H1 (cell line): ENCODE results near the gene C20orf202. TPM values are rescaled to one million over a fixed set of nuclear protein-coding genes. Genes with fewer than 3 reads are reported as not detected.
A peak's percentile ranks its signal among the peaks of the same experiment; 100 is the strongest.

ENCODE experiments used
- CTCF ChIA-PET: fragments of 300-600 bp; sonication (Branson Sonifier 250); formaldehyde crosslinking; loops from one replicate; lab custom pipeline; 2021; ENCODE audit not compliant: partially characterized antibody; lab: Charles Lee
- POLR2A ChIA-PET: fragments of 300-600 bp; sonication (Branson Sonifier 250); formaldehyde crosslinking; loops from one replicate; lab custom pipeline; 2021; ENCODE audit warnings: inconsistent platforms; ENCODE audit not compliant: partially characterized antibody; lab: Charles Lee
- DNase-seq, 2 experiments: peaks; one replicate each; pipeline versions ENCODE4 v3.0.0 to v3.0.0-alpha.2; 2010 to 2022; ENCODE audit warnings: low spot score in 2 of 2, low read depth in 1 of 2, mixed read lengths in 1 of 2
- FAIRE-seq: peaks from 2 replicates; lab custom pipeline; 2011; peaks lifted over from hg19 to GRCh38; lab: Jason Lieb, UNC
- H2AFZ ChIP-seq: 2 replicates; pipeline ENCODE4 v1.8.1; 2012; ENCODE audit warnings: low read length, inconsistent platforms
- H2AK5ac ChIP-seq: 2 replicates; pipeline ENCODE4 v1.6.1; 2013; ENCODE audit warnings: low read depth, low read length
- H2BK120ac ChIP-seq: replicated peaks from 2 replicates; pipeline ENCODE3; 2013; ENCODE audit warnings: low read depth, low read length, inconsistent platforms
- H2BK12ac ChIP-seq: 2 replicates; pipeline ENCODE4 v1.6.1; 2013; ENCODE audit warnings: low read depth, low read length
- H2BK15ac ChIP-seq: 2 replicates; pipeline ENCODE4 v1.6.1; 2013; ENCODE audit warnings: low read length
- H2BK20ac ChIP-seq: 2 replicates; pipeline ENCODE4 v1.6.1; 2013; ENCODE audit warnings: low read length
- H2BK5ac ChIP-seq: 2 replicates; pipeline ENCODE4 v1.6.1; 2013; ENCODE audit warnings: low read depth, low read length
- H3K14ac ChIP-seq: 2 replicates; pipeline ENCODE4 v1.6.1; 2013; ENCODE audit warnings: inconsistent platforms; ENCODE audit not compliant: insufficient read length
- H3K18ac ChIP-seq: 2 replicates; pipeline ENCODE4 v1.6.1; 2013; ENCODE audit warnings: low read length; ENCODE audit errors: extremely low read depth
- H3K23ac ChIP-seq: 2 replicates; pipeline ENCODE4 v1.6.1; 2013; ENCODE audit warnings: inconsistent platforms; ENCODE audit not compliant: insufficient read length
- H3K23me2 ChIP-seq: 2 replicates; pipeline ENCODE4 v1.6.1; 2013; ENCODE audit warnings: low read depth, low read length
- H3K27ac ChIP-seq: 2 replicates; pipeline ENCODE4 v1.6.1; 2011; ENCODE audit warnings: low read depth, low read length, inconsistent platforms
- H3K27me3 ChIP-seq, 4 experiments: replicated peaks in 1 of 4; 1 replicate in 1 of 4; 2 replicates in 3 of 4; pipeline versions ENCODE4 v1.6.1 to v1.8.1; 2011 to 2013; ENCODE audit warnings: low read length in 3 of 4, mild to moderate bottlenecking in 3 of 4, inconsistent platforms in 2 of 4, mixed read lengths in 2 of 4, moderate library complexity in 1 of 4; ENCODE audit not compliant: control insufficient read depth in 3 of 4, insufficient read depth in 3 of 4; ENCODE audit errors: extremely low read depth in 1 of 4
- H3K36me3 ChIP-seq, 4 experiments: 2 replicates each; pipeline versions ENCODE4 v1.6.1 to v1.8.1; 2011 to 2013; ENCODE audit warnings: mild to moderate bottlenecking in 4 of 4, low read length in 3 of 4, moderate library complexity in 2 of 4, control low read depth in 1 of 4, inconsistent platforms in 1 of 4; ENCODE audit not compliant: insufficient read depth in 4 of 4, control insufficient read depth in 2 of 4
- H3K4ac ChIP-seq: replicated peaks from 2 replicates; pipeline ENCODE3; 2013; ENCODE audit warnings: low read length, low read depth, mixed read lengths, inconsistent platforms; ENCODE audit not compliant: insufficient read length
- H3K4me1 ChIP-seq, 4 experiments: replicated peaks in 1 of 4; 1 replicate in 1 of 4; 2 replicates in 3 of 4; pipeline versions ENCODE4 v1.6.1 to v1.8.1; 2011 to 2013; ENCODE audit warnings: low read length in 3 of 4, inconsistent platforms in 2 of 4, mixed read lengths in 1 of 4; ENCODE audit not compliant: insufficient read depth in 4 of 4, control insufficient read depth in 3 of 4
- H3K4me2 ChIP-seq, 2 experiments: 2 replicates each; pipeline versions ENCODE4 v1.6.1 to v1.8.1; 2011 to 2013; ENCODE audit warnings: low read depth in 2 of 2, low read length in 2 of 2, control low read depth in 1 of 2, inconsistent platforms in 1 of 2, mild to moderate bottlenecking in 1 of 2; ENCODE audit not compliant: insufficient read depth in 1 of 2
- H3K4me3 ChIP-seq, 4 experiments: fragments of 200-600, 300-600 bp in 1 of 4; sonication (generic), shearing (Covaris generic), sonication (Bioruptor Twin) in 1 of 4; 2 replicates each; pipeline versions ENCODE4 v1.5.1 to v1.8.1; 2011 to 2016; ENCODE audit warnings: low read length in 4 of 4, low read depth in 3 of 4, control low read depth in 2 of 4, inconsistent platforms in 2 of 4, mild to moderate bottlenecking in 2 of 4, mixed read lengths in 1 of 4, moderate library complexity in 1 of 4; ENCODE audit not compliant: insufficient read depth in 2 of 4; ENCODE audit errors: extremely low read depth in 1 of 4
- H3K56ac ChIP-seq: replicated peaks from 2 replicates; pipeline ENCODE3; 2013; ENCODE audit warnings: low read depth, mild to moderate bottlenecking, mixed read lengths, low read length, inconsistent platforms; ENCODE audit not compliant: insufficient read length
- H3K79me1 ChIP-seq: 2 replicates; pipeline ENCODE4 v1.6.1; 2013; ENCODE audit warnings: low read depth, low read length, control low read depth
- H3K79me2 ChIP-seq, 2 experiments: 2 replicates each; pipeline versions ENCODE4 v1.6.1 to v1.8.1; 2012 to 2013; ENCODE audit warnings: low read length in 2 of 2, mild to moderate bottlenecking in 2 of 2, inconsistent platforms in 1 of 2; ENCODE audit not compliant: insufficient read depth in 2 of 2, control insufficient read depth in 1 of 2
- H3K9ac ChIP-seq, 4 experiments: replicated peaks in 1 of 4; 1 replicate in 1 of 4; 2 replicates in 3 of 4; pipeline versions ENCODE4 v1.6.1 to v1.8.1; 2011 to 2013; ENCODE audit warnings: low read depth in 3 of 4, low read length in 3 of 4, control low read depth in 2 of 4, mild to moderate bottlenecking in 2 of 4, moderate library complexity in 2 of 4, inconsistent platforms in 1 of 4; ENCODE audit errors: extremely low read depth in 1 of 4
- H3K9me3 ChIP-seq, 2 experiments: 2 replicates each; pipeline versions ENCODE4 v1.6.1 to v1.8.1; 2012 to 2013; ENCODE audit warnings: mild to moderate bottlenecking in 2 of 2, moderate library complexity in 2 of 2, control low read depth in 1 of 2, inconsistent platforms in 1 of 2, low read depth in 1 of 2, low read length in 1 of 2, mixed read lengths in 1 of 2; ENCODE audit not compliant: insufficient read depth in 2 of 2
- H4K20me1 ChIP-seq, 2 experiments: replicated peaks in 1 of 2; 2 replicates each; pipeline versions ENCODE3 to v1.8.1; 2011 to 2013; ENCODE audit warnings: inconsistent platforms in 2 of 2, low read length in 2 of 2, mild to moderate bottlenecking in 1 of 2; ENCODE audit not compliant: insufficient read depth in 2 of 2, control insufficient read depth in 1 of 2
- H4K5ac ChIP-seq: 2 replicates; pipeline ENCODE4 v1.6.1; 2013; ENCODE audit warnings: low read length, low read depth, mixed read lengths, inconsistent platforms; ENCODE audit not compliant: insufficient read length
- H4K8ac ChIP-seq: 2 replicates; pipeline ENCODE4 v1.8.0; 2013; ENCODE audit warnings: mild to moderate bottlenecking, moderate library complexity, low read length, inconsistent platforms; ENCODE audit not compliant: insufficient read depth; ENCODE audit errors: extremely low read depth
- H4K91ac ChIP-seq: replicated peaks from 2 replicates; pipeline ENCODE3; 2013; ENCODE audit warnings: low read length, mixed read lengths, inconsistent platforms; ENCODE audit not compliant: insufficient read length
- CTCF ChIP-seq, 3 experiments: IDR thresholded peaks; 1 replicate in 2 of 3; 2 replicates in 1 of 3; pipeline versions ENCODE4 v1.5.1 to v1.6.1; 2011; ENCODE audit warnings: low read length in 3 of 3, mild to moderate bottlenecking in 3 of 3, inconsistent platforms in 2 of 3, low read depth in 1 of 3, moderate library complexity in 1 of 3; ENCODE audit not compliant: insufficient read depth in 1 of 3; ENCODE audit errors: control extremely low read depth in 1 of 3
- MAX ChIP-seq: IDR thresholded peaks from 2 replicates; pipeline ENCODE4 v1.6.1; 2012; ENCODE audit warnings: inconsistent platforms
- POLR2A ChIP-seq, 2 experiments: IDR thresholded peaks; 1 replicate in 1 of 2; 2 replicates in 1 of 2; pipeline ENCODE4 v1.6.1; 2011; ENCODE audit warnings: low read depth in 2 of 2, low read length in 2 of 2, mild to moderate bottlenecking in 2 of 2; ENCODE audit errors: control extremely low read depth in 1 of 2
- POLR2AphosphoS5 ChIP-seq: IDR thresholded peaks from 2 replicates; pipeline ENCODE4 v1.6.1; 2011; ENCODE audit warnings: low read depth, low read length
- TAF1 ChIP-seq: IDR thresholded peaks from 2 replicates; pipeline ENCODE4 v1.6.1; 2011; ENCODE audit warnings: mild to moderate bottlenecking, low read depth, low read length
- WGBS, 2 experiments: shearing (Covaris generic) in 1 of 2; methylation state at CpG; one replicate each; pipeline versions ENCODE4 v1.1.6 to v1.1.7; 2013 to 2015; ENCODE audit warnings: low lambda C conversion rate in 2 of 2, mixed read lengths in 2 of 2, inconsistent platforms in 1 of 2, low coverage in 1 of 2, missing lambda C conversion rate in 1 of 2; ENCODE audit not compliant: insufficient replicate concordance in 2 of 2, insufficient coverage in 1 of 2, insufficient read length in 1 of 2; ENCODE audit errors: extremely low coverage in 1 of 2, missing lambda C conversion rate in 1 of 2; 5-methylcytosine and 5-hydroxymethylcytosine counted together
- polyA plus RNA-seq, 7 experiments: library from polyadenylated mRNA; depleted of rRNA in 3 of 7; stranded (reverse) in 5 of 7; unstranded in 2 of 7; fragments of >200 nt in 5 of 7; fragments of 200-250 nt in 2 of 7; gene quantifications; 1 replicate in 5 of 7; 2 replicates in 1 of 7; 4 replicates in 1 of 7; pipeline versions ENCODE4 v1.2.1 to v1.2.3, GENCODE V29; 2011 to 2013; ENCODE audit warnings: missing spikeins in 2 of 7, mixed read lengths in 2 of 7
- total RNA-seq: library from RNA; stranded (reverse); fragmentation: NEBNext Ultra II Directional; extraction: Animal tissue kit (Norgen Biotek cat#: 25700); gene quantifications from 2 replicates; pipeline ENCODE4 v1.2.1, GENCODE V29; 2021

C20orf202 gene
- total and polyA plus RNA-seq, 2 of the 8 experiments (the other 6 are each of a cell fraction or from before 2014, with no cell fraction given), result 0.12 TPM; not detected in 1

DNA sequence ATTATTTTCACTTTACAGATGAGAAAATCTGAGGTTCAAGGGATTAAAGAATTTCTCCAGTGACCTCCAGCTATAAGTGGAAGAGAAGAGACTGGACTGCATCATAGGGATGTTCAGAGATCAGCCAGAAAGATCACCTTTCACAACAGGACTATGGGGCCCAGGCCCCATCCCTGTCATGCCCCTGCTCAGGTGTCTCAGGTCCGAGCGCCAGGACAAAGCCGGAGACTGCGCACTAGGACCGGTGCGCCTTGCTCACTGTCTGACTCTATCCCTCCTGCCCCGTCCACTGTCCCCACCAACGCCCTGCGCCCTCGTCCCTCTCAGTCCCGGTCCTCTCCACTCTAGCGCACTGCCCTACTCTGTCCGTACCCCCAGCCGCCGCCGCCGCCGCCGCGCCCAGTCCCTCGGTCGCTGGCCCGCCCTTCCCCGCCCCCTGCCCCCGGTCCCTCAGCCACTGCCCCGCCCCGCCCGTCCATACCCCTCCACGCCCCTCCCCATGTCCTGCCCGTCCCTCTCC, 22.1 kb downstream of the C20orf202 start:
- no peak overlapping the region for H3K14ac ChIP-seq
- H3K9me3 ChIP-seq, result no peaks in the 10 kb centered on the region
- H3K27ac ChIP-seq, result no peak overlapping the region
- H3K4ac ChIP-seq, result no peak overlapping the region
- ChIA-PET CTCF (interaction anchor here (1.7 kb wide), 1 partner anchor 12 kb away, joined by 7 read pairs; no protein-coding TSS in a partner anchor), POLR2A (interaction anchor here (0.9 to 1.6 kb wide), 3 partner anchors 13 to 143 kb away, joined by 4 to 7 read pairs (median 5); no protein-coding TSS in a partner anchor)
- H4K5ac ChIP-seq, result peak overlapping the region; percentile 83
- H3K18ac ChIP-seq, result no peak overlapping the region
- H3K9ac ChIP-seq, result 0 out of 7 replicates have a peak overlapping the region, but pooled peaks of 1 of the 4 experiments have one; percentile 30
- no peak overlapping the region for H2BK15ac ChIP-seq
- no peak overlapping the region for H2AK5ac ChIP-seq
- peak overlapping the region; percentile 32 to 68 (median 62) for H3K4me3 ChIP-seq
- H3K27me3 ChIP-seq, result peaks cover 0 to 10% (median 7%) of the 10 kb centered on the region in 4 experiments; a peak in 6 of 7 replicates
- no peak overlapping the region for H2BK20ac ChIP-seq
- no peaks in the 10 kb centered on the region for H3K79me1 ChIP-seq
- peaks cover 0 to 2% (median 0%) of the 10 kb centered on the region in 4 experiments; a peak in 1 of 7 replicates for H3K4me1 ChIP-seq
- H3K36me3 ChIP-seq, result no peaks in the 10 kb centered on the region
- no peaks in the 10 kb centered on the region for H4K20me1 ChIP-seq
- 2% methylated on average over 11 of the region's 30 CpGs; no CpG with 5 or more reads in 1 of the 2 experiments for WGBS, 2 experiments
- FAIRE-seq (no peak), DNase-seq (peak in 1 of 2 experiments; percentile 75)
- no peak overlapping the region for H2BK120ac ChIP-seq
- no peaks in the 10 kb centered on the region for H3K79me2 ChIP-seq
- H4K8ac ChIP-seq, result no peak overlapping the region
- H3K56ac ChIP-seq, result no peak overlapping the region
- H4K91ac ChIP-seq, result no peak overlapping the region
- TF ChIP-seq CTCF (IDR thresholded peaks at IDR 0.05; ENCODE audit: control extremely low read depth in 1 of 3, insufficient read depth in 1 of 3, low read depth in 1 of 3, low read length in 3 of 3), result no peak
- peak; percentile 61; the same call in 1 of the 2 replicates for TF ChIP-seq POLR2AphosphoS5
- peak; percentile 24; the same call in 1 of the 2 replicates for TF ChIP-seq TAF1
- TF ChIP-seq MAX, result peak; percentile 23; the same call in 1 of the 2 replicates
- TF ChIP-seq POLR2A (IDR thresholded peaks at IDR 0.05; ENCODE audit: control extremely low read depth in 1 of 2, low read depth in 2 of 2, low read length in 2 of 2), result 0 out of 3 replicates have a peak, but pooled peaks of 1 of the 2 experiments have one; percentile 21
- H3K23me2 ChIP-seq, result peaks cover 8% of the 10 kb centered on the region; the same call in 1 of the 2 replicates
- peak overlapping the region; percentile 100 for H2AFZ ChIP-seq
- no peak overlapping the region for H2BK12ac ChIP-seq
- H3K4me2 ChIP-seq, result peak overlapping the region; percentile 87 to 89
- no peak overlapping the region for H2BK5ac ChIP-seq
- no peak overlapping the region for H3K23ac ChIP-seq
